Spleen (tissue), 11 donors: ENCODE measurements around the gene PLVAP. TPM values are rescaled to one million over a fixed set of nuclear protein-coding genes. Genes with fewer than 3 reads are reported as not detected.
A peak's percentile ranks its signal among the peaks of the same experiment; 100 is the strongest.

ENCODE experiments used
- DNase-seq: peaks from one replicate; pipeline ENCODE4 v3.0.0-alpha.2; 2020
- H3K27ac ChIP-seq, 8 donors: fragments of 200-600 bp; sonication (generic) in 7 of 8; 1 replicate in 4 of 8; 2 replicates in 4 of 8; pipeline versions ENCODE4 v1.5.0 to v1.8.0; 2016 to 2021; ENCODE audit warnings: inconsistent platforms in 4 of 8, mild to moderate bottlenecking in 4 of 8, moderate library complexity in 1 of 8
- H3K27me3 ChIP-seq, 7 donors: fragments of 200-600 bp; sonication (generic) in 6 of 7; replicated peaks in 1 of 7; 1 replicate in 4 of 7; 2 replicates in 3 of 7; pipeline versions ENCODE4 v1.5.0 to v1.8.0; 2016 to 2021; ENCODE audit warnings: inconsistent platforms in 3 of 7, mild to moderate bottlenecking in 1 of 7
- H3K36me3 ChIP-seq, 6 donors: fragments of 200-600 bp; sonication (generic) in 5 of 6; 1 replicate in 4 of 6; 2 replicates in 2 of 6; pipeline versions ENCODE4 v1.5.0 to v1.8.0; 2016 to 2021; ENCODE audit warnings: inconsistent platforms in 2 of 6
- H3K4me1 ChIP-seq, 6 donors: fragments of 200-600 bp; sonication (generic) in 5 of 6; 1 replicate in 3 of 6; 2 replicates in 3 of 6; pipeline versions ENCODE4 v1.5.0 to v1.8.0; 2016 to 2021; ENCODE audit warnings: inconsistent platforms in 3 of 6
- H3K4me3 ChIP-seq, 8 donors: fragments of 200-600 bp; sonication (generic) in 7 of 8; 1 replicate in 4 of 8; 2 replicates in 4 of 8; pipeline versions ENCODE4 v1.5.0 to v1.8.0; 2016 to 2021; ENCODE audit warnings: inconsistent platforms in 4 of 8, mild to moderate bottlenecking in 4 of 8, moderate library complexity in 2 of 8
- H3K9me3 ChIP-seq, 8 donors: fragments of 200-600 bp; sonication (generic) in 7 of 8; 1 replicate in 4 of 8; 2 replicates in 4 of 8; pipeline versions ENCODE4 v1.5.0 to v1.8.0; 2016 to 2021; ENCODE audit warnings: inconsistent platforms in 4 of 8
- POLR2A ChIP-seq, 3 donors: fragments of 450-650 bp; IDR thresholded peaks; one replicate each; pipeline ENCODE4 v1.5.1; 2017; ENCODE audit warnings: antibody characterized with exemption in 3 of 3, mild to moderate bottlenecking in 1 of 3
- POLR2AphosphoS5 ChIP-seq, 3 donors: sonication (generic); formaldehyde crosslinking; IDR thresholded peaks; one replicate each; pipeline ENCODE4 v1.5.1; 2017; ENCODE audit warnings: antibody characterized with exemption in 3 of 3
- WGBS, 5 donors: extraction: QIAGEN DNeasy Blood & Tissue Kit in 3 of 5; methylation state at CpG; one replicate each; pipeline versions ENCODE4 v1.1.5 to v1.1.7; 2013 to 2018; 5-methylcytosine and 5-hydroxymethylcytosine counted together
- intact Hi-C: fragments of 100-400 bp; cut with DNase I; formaldehyde crosslinking; loops from one replicate; pipeline ENCODE4 v1.15.0; 2023; ENCODE audit warnings: low total_unique reads
- polyA plus RNA-seq, 3 donors: library from polyadenylated mRNA; stranded (reverse); fragments of 200-250 nt; gene quantifications; one replicate each; pipeline ENCODE4 v1.2.1, GENCODE V29; 2013
- total RNA-seq, 7 donors: library from RNA; depleted of rRNA in 3 of 7; stranded (reverse); fragments of >200 nt in 3 of 7; fragmentation: NEBNext Ultra II Directional in 4 of 7; extraction: Animal tissue kit (Norgen Biotek cat#: 25700) in 4 of 7; gene quantifications; one replicate each; pipeline versions ENCODE4 v1.1.0 to v1.2.1, GENCODE V29; 2016 to 2021
- TF ChIP-seq, protein P1 (sequence below), 11 experiments: fragments of 200-600 bp in 7 of 11; fragments of 450-650 bp in 4 of 11; sonication (generic) in 4 of 11; IDR thresholded peaks in 8 of 11; conservative IDR thresholded peaks in 3 of 11; 1 replicate in 7 of 11; 2 replicates in 4 of 11; pipeline versions ENCODE4 v1.4.0 to v1.8.0; 2016 to 2021; ENCODE audit warnings: antibody characterized with exemption in 11 of 11, inconsistent platforms in 4 of 11, mild to moderate bottlenecking in 1 of 11
- donor health status: healthy with polysubstance abuse.
- donor health status: DM: no; HTN: no; CAD: no; lungs with moderate emphysema.
- donor health status: DM: no; HTN: no; CAD: no.
- donor health status: Bipolar disorder and iron deficiency.
- donor health status: healthy.
- donor health status: DM: no; HTN: no; CAD: no.
- donor health status: DM: yes; HTN: yes; CAD: no.

PLVAP gene
- total and polyA plus RNA-seq, 10 donors, result 26.6 to 555 (median 266) TPM

GRCh38 chr19:17409990-17410389 is 32.8 kb upstream of the PLVAP start:
- Histone ChIP-seq H3K4me3 (no peak overlapping the region), H3K4me1 (peaks cover 20 to 86% (median 58%) of the 10 kb centered on the region in 6 donors), H3K27ac (no peak overlapping the region), H3K27me3 (no peaks in the 10 kb centered on the region), H3K36me3 (peaks cover 0 to 53% (median 20%) of the 10 kb centered on the region in 6 donors), H3K9me3 (no peaks in the 10 kb centered on the region)
- 92 to 96% (median 94%) methylated on average over 9 of the region's 9 CpGs for WGBS, 5 donors
- TF ChIP-seq, protein P1, sequence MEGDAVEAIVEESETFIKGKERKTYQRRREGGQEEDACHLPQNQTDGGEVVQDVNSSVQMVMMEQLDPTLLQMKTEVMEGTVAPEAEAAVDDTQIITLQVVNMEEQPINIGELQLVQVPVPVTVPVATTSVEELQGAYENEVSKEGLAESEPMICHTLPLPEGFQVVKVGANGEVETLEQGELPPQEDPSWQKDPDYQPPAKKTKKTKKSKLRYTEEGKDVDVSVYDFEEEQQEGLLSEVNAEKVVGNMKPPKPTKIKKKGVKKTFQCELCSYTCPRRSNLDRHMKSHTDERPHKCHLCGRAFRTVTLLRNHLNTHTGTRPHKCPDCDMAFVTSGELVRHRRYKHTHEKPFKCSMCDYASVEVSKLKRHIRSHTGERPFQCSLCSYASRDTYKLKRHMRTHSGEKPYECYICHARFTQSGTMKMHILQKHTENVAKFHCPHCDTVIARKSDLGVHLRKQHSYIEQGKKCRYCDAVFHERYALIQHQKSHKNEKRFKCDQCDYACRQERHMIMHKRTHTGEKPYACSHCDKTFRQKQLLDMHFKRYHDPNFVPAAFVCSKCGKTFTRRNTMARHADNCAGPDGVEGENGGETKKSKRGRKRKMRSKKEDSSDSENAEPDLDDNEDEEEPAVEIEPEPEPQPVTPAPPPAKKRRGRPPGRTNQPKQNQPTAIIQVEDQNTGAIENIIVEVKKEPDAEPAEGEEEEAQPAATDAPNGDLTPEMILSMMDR (IDR thresholded peaks at IDR 0.05 in 8 of 11, conservative IDR thresholded peaks at IDR 0.05 in 3 of 11), result no peak
- no peak for TF ChIP-seq POLR2A (IDR thresholded peaks at IDR 0.05)
- TF ChIP-seq POLR2AphosphoS5 (IDR thresholded peaks at IDR 0.05), result no peak
- DNase-seq, result no peak
- intact Hi-C loops, result no loop called here

DNA sequence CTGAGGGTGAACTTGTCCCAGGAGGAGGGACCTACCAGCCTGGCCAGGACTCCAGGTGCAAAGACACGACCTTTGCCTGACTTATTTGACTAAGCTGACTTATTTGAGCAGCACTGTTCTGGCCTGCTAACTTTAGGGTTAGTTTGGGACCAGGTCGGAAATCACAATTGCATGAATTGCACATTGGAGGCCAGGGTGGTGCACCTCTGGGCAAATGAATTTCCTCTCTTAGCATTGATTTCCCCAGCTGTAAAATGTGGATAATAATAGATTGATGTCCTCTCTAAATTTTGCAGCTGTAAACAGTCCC is 29.7 kb upstream of the PLVAP start:
- H3K4me1 ChIP-seq, result peaks cover 25 to 85% (median 57%) of the 10 kb centered on the region in 6 donors
- DNase-seq, result no peak
- H3K27ac ChIP-seq, result peak overlapping the region; percentile 91 to 97 (median 94)
- no peak for TF ChIP-seq POLR2AphosphoS5 (IDR thresholded peaks at IDR 0.05)
- TF ChIP-seq, protein P1 (IDR thresholded peaks at IDR 0.05 in 8 of 11, conservative IDR thresholded peaks at IDR 0.05 in 3 of 11), result no peak
- TF ChIP-seq POLR2A (IDR thresholded peaks at IDR 0.05), result no peak
- WGBS, 5 donors, result 4 to 25% (median 8%) methylated on average over 2 of the region's 2 CpGs
- peaks cover 0 to 36% (median 11%) of the 10 kb centered on the region in 6 donors for H3K36me3 ChIP-seq
- intact Hi-C loops, result no loop called here
- H3K9me3 ChIP-seq, result no peaks in the 10 kb centered on the region
- H3K4me3 ChIP-seq, result peak overlapping the region; percentile 60 to 80 (median 70)
- H3K27me3 ChIP-seq, result no peaks in the 10 kb centered on the region

DNA sequence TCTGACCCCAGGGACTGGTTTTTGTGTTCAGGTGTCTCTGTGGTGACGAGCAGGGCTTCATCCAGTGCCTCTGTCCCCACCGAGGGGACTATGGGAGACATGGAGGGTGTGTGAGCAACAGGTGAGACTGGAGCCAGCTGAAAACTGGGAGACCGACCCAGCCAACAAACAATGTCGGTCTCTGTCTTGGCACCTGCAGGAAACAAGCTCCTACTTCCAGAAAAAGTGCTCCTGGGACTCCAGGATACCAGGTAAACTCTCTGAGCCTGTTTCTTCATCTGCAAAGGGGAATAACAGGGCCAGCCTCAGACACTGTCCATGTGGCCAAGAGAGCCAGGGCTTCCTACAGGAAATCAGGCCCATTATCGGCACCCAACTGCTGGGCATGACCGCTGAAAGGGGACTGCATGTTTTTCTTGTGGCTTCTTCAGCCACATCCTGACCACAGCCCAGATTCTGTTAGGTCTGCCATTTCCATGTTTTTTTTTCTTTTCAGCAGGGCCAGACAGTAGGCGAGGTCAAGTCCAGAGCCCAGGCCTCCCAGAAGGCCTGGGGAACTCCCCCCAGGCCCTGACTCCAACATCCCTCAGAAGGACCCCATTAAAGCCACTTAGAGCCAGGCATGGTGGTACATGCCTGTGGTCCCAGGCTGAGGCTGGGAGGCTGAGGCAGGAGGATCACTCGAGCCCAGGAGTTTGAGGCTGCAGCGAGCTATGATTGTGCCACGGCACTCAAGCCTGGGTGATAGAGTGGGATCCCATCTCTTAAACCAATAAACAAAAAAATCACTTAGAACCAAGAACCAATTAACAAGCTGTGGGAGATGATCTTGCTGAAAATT is 29.1 kb upstream of the PLVAP start:
- Histone ChIP-seq H3K27me3 (no peaks in the 10 kb centered on the region), H3K36me3 (peaks cover 0 to 36% (median 12%) of the 10 kb centered on the region in 6 donors), H3K9me3 (no peaks in the 10 kb centered on the region), H3K4me1 (peaks cover 25 to 84% (median 61%) of the 10 kb centered on the region in 6 donors), H3K4me3 (peak overlapping the region; percentile 60 to 80 (median 70)), H3K27ac (peak overlapping the region; percentile 91 to 97 (median 94))
- TF ChIP-seq POLR2AphosphoS5 (IDR thresholded peaks at IDR 0.05) (peak in 1 of 3 donors; percentile 35), POLR2A (IDR thresholded peaks at IDR 0.05) (no peak)
- TF ChIP-seq, protein P1 (IDR thresholded peaks at IDR 0.05 in 8 of 11, conservative IDR thresholded peaks at IDR 0.05 in 3 of 11), result no peak
- DNase-seq, result no peak
- intact Hi-C loops, result no loop called here
- WGBS, 5 donors, result 17 to 21% (median 19%) methylated on average over 9 to 10 of the region's 10 CpGs
